ENCODE measurements around the gene DNAJB12.
"Not testable (repeated sequence)": the region's sequence is repeated elsewhere in the genome, so short reads cannot be mapped to it uniquely, and the experiment has no call there.

Gene DNAJB12

GRCh38 chr10:72297805-72298591 is 56.7 kb downstream of the DNAJB12 start:
- H3K18ac ChIP-seq (ENCODE audit: low read depth in 1 of 2, low read length in 2 of 2), result peak overlapping the region; percentile 99 to 100
- peak overlapping the region; percentile 99 for H2BK120ac ChIP-seq (ENCODE audit: low read depth, low read length)
- H3K4me1 ChIP-seq (ENCODE audit: control insufficient read depth, insufficient read depth, low read depth, low read length), result peaks cover 19% of the 10 kb centered on the region
- peak overlapping the region; percentile 98 to 100 for H3K4ac ChIP-seq (ENCODE audit: low read depth in 1 of 2, low read length in 2 of 2)
- H3K9ac ChIP-seq (ENCODE audit: low read length), result peak overlapping the region; percentile 97
- H2AFZ ChIP-seq (ENCODE audit: low read depth, low read length), result peak overlapping the region; percentile 19
- peak overlapping the region; percentile 76 for H3K4me2 ChIP-seq (ENCODE audit: low read length, poor library complexity, severe bottlenecking)
- H2BK12ac ChIP-seq (ENCODE audit: low read length in 2 of 2), result peak overlapping the region; percentile 100
- peak; percentile 99 for DNase-seq
- peak overlapping the region; percentile 100 for H4K91ac ChIP-seq (ENCODE audit: low read length)
- H3K9me3 ChIP-seq (ENCODE audit: control insufficient read depth, low read length), result no peaks in the 10 kb centered on the region
- peak overlapping the region in 1 of 2 experiments; percentile 96 for H3K14ac ChIP-seq (ENCODE audit: low read length in 2 of 2)
- WGBS, result 8% methylated on average over 54 of the region's 55 CpGs
- H3K4me3 ChIP-seq (ENCODE audit: insufficient read depth in 1 of 2, low read depth in 1 of 2, low read length in 2 of 2), result peak overlapping the region; percentile 72 to 88
- peak overlapping the region; percentile 100 for H2AK5ac ChIP-seq (ENCODE audit: low read length, severe bottlenecking)
- peak overlapping the region; percentile 100 for H4K8ac ChIP-seq (ENCODE audit: low read length)
- H3K79me1 ChIP-seq (replicated peaks; ENCODE audit: low read length, poor library complexity, severe bottlenecking), result peaks cover 1% of the 10 kb centered on the region
- peak overlapping the region in 1 of 2 experiments; percentile 20 for H3K23ac ChIP-seq (ENCODE audit: low read length in 2 of 2)
- peak overlapping the region; percentile 81 for H2BK5ac ChIP-seq (ENCODE audit: low read depth, low read length, poor library complexity, severe bottlenecking)
- H2BK15ac ChIP-seq (ENCODE audit: low read depth, poor library complexity, severe bottlenecking), result peak overlapping the region; percentile 100
- peak overlapping the region; percentile 63 for H3K27ac ChIP-seq (ENCODE audit: low read length, poor library complexity, severe bottlenecking)
- H3K36me3 ChIP-seq (ENCODE audit: control insufficient read depth in 1 of 2, insufficient read depth in 2 of 2, low read depth in 1 of 2, low read length in 2 of 2), result no peaks in the 10 kb centered on the region
- no peaks in the 10 kb centered on the region for H3K27me3 ChIP-seq (ENCODE audit: control insufficient read depth in 1 of 2, insufficient read depth in 1 of 2, low read length in 2 of 2)

- H3K23ac ChIP-seq (ENCODE audit: low read length in 2 of 2), result peak overlapping the region in 1 of 2 experiments; percentile 90
- peak overlapping the region; percentile 63 for H3K27ac ChIP-seq (ENCODE audit: low read length, poor library complexity, severe bottlenecking)
- H4K91ac ChIP-seq (ENCODE audit: low read length), result peak overlapping the region; percentile 97
- peak overlapping the region; percentile 72 to 88 for H3K4me3 ChIP-seq (ENCODE audit: insufficient read depth in 1 of 2, low read depth in 1 of 2, low read length in 2 of 2)
- peak overlapping the region; percentile 76 for H3K4me2 ChIP-seq (ENCODE audit: low read length, poor library complexity, severe bottlenecking)
- H4K8ac ChIP-seq (ENCODE audit: low read length), result peak overlapping the region; percentile 96
- H3K36me3 ChIP-seq (ENCODE audit: control insufficient read depth in 1 of 2, insufficient read depth in 2 of 2, low read depth in 1 of 2, low read length in 2 of 2), result no peaks in the 10 kb centered on the region
- H3K27me3 ChIP-seq (ENCODE audit: control insufficient read depth in 1 of 2, insufficient read depth in 1 of 2, low read length in 2 of 2), result no peaks in the 10 kb centered on the region
- WGBS, result 9% methylated on average over 25 of the region's 30 CpGs
- peak overlapping the region; percentile 71 for H2AK5ac ChIP-seq (ENCODE audit: low read length, severe bottlenecking)
- H2BK15ac ChIP-seq (ENCODE audit: low read depth, poor library complexity, severe bottlenecking), result peak overlapping the region; percentile 87
- H3K14ac ChIP-seq (ENCODE audit: low read length in 2 of 2), result peak overlapping the region in 1 of 2 experiments; percentile 80
- peak overlapping the region; percentile 81 for H2BK5ac ChIP-seq (ENCODE audit: low read depth, low read length, poor library complexity, severe bottlenecking)
- peak overlapping the region; percentile 19 for H2AFZ ChIP-seq (ENCODE audit: low read depth, low read length)
- peak overlapping the region; percentile 69 to 79 for H2BK12ac ChIP-seq (ENCODE audit: low read length in 2 of 2)
- H3K9me3 ChIP-seq (ENCODE audit: control insufficient read depth, low read length), result no peaks in the 10 kb centered on the region
- H2BK120ac ChIP-seq (ENCODE audit: low read depth, low read length), result peak overlapping the region; percentile 77
- peaks cover 1% of the 10 kb centered on the region for H3K79me1 ChIP-seq (replicated peaks; ENCODE audit: low read length, poor library complexity, severe bottlenecking)
- H3K4ac ChIP-seq (ENCODE audit: low read depth in 1 of 2, low read length in 2 of 2), result peak overlapping the region; percentile 92 to 98
- H3K9ac ChIP-seq (ENCODE audit: low read length), result peak overlapping the region; percentile 97
- peaks cover 19% of the 10 kb centered on the region for H3K4me1 ChIP-seq (ENCODE audit: control insufficient read depth, insufficient read depth, low read depth, low read length)
- DNase-seq, result peak; percentile 94
- peak overlapping the region; percentile 98 to 99 for H3K18ac ChIP-seq (ENCODE audit: low read depth in 1 of 2, low read length in 2 of 2)
Measured at GRCh38 chr10:72297281-72297804, 57.4 kb downstream of the DNAJB12 start.

GRCh38 chr10:72296829-72297280 is 57.9 kb downstream of the DNAJB12 start:
- H3K27me3 ChIP-seq (ENCODE audit: control insufficient read depth in 1 of 2, insufficient read depth in 1 of 2, low read length in 2 of 2); H3K23ac ChIP-seq (ENCODE audit: low read length in 2 of 2); DNase-seq; H3K79me1 ChIP-seq (replicated peaks; ENCODE audit: low read length, poor library complexity, severe bottlenecking); H2BK5ac ChIP-seq (ENCODE audit: low read depth, low read length, poor library complexity, severe bottlenecking); H3K9me3 ChIP-seq (ENCODE audit: control insufficient read depth, low read length); H3K4me2 ChIP-seq (ENCODE audit: low read length, poor library complexity, severe bottlenecking); H3K36me3 ChIP-seq (ENCODE audit: control insufficient read depth in 1 of 2, insufficient read depth in 2 of 2, low read depth in 1 of 2, low read length in 2 of 2); H2AFZ ChIP-seq (ENCODE audit: low read depth, low read length): not testable (repeated sequence)
- Histone ChIP-seq H2BK15ac (ENCODE audit: low read depth, poor library complexity, severe bottlenecking) (peak overlapping the region; percentile 2), H2BK12ac (ENCODE audit: low read length in 2 of 2) (peak overlapping the region; percentile 59 to 69), H3K18ac (ENCODE audit: low read depth in 1 of 2, low read length in 2 of 2) (peak overlapping the region; percentile 98 to 99), H3K27ac (ENCODE audit: low read length, poor library complexity, severe bottlenecking) (peak overlapping the region; percentile 42), H4K8ac (ENCODE audit: low read length) (peak overlapping the region; percentile 96), H3K14ac (ENCODE audit: low read length in 2 of 2) (peak overlapping the region in 1 of 2 experiments; percentile 80), H3K4ac (ENCODE audit: low read depth in 1 of 2, low read length in 2 of 2) (peak overlapping the region in 1 of 2 experiments; percentile 98), H4K91ac (ENCODE audit: low read length) (peak overlapping the region; percentile 97), H3K9ac (ENCODE audit: low read length) (peak overlapping the region; percentile 97), H3K4me3 (ENCODE audit: insufficient read depth in 1 of 2, low read depth in 1 of 2, low read length in 2 of 2) (peak overlapping the region in 1 of 2 experiments; percentile 88), H2BK120ac (ENCODE audit: low read depth, low read length) (peak overlapping the region; percentile 77), H2AK5ac (ENCODE audit: low read length, severe bottlenecking) (peak overlapping the region; percentile 71), H3K4me1 (ENCODE audit: control insufficient read depth, insufficient read depth, low read depth, low read length) (peaks cover 19% of the 10 kb centered on the region)
- WGBS, result 89% methylated on average over 10 of the region's 19 CpGs

GRCh38 chr10:72295330-72295910 is 59.3 kb downstream of the DNAJB12 start:
- Histone ChIP-seq H2BK15ac (ENCODE audit: low read depth, poor library complexity, severe bottlenecking) (no peak overlapping the region), H3K4me2 (ENCODE audit: low read length, poor library complexity, severe bottlenecking) (no peak overlapping the region), H3K23ac (ENCODE audit: low read length in 2 of 2) (no peak overlapping the region), H3K27me3 (ENCODE audit: control insufficient read depth in 1 of 2, insufficient read depth in 1 of 2, low read length in 2 of 2) (no peaks in the 10 kb centered on the region), H2BK120ac (ENCODE audit: low read depth, low read length) (no peak overlapping the region), H2BK12ac (ENCODE audit: low read length in 2 of 2) (no peak overlapping the region), H3K36me3 (ENCODE audit: control insufficient read depth in 1 of 2, insufficient read depth in 2 of 2, low read depth in 1 of 2, low read length in 2 of 2) (no peaks in the 10 kb centered on the region), H3K4ac (ENCODE audit: low read depth in 1 of 2, low read length in 2 of 2) (peak overlapping the region in 1 of 2 experiments; percentile 7), H2AK5ac (ENCODE audit: low read length, severe bottlenecking) (no peak overlapping the region), H3K18ac (ENCODE audit: low read depth in 1 of 2, low read length in 2 of 2) (no peak overlapping the region), H3K9me3 (ENCODE audit: control insufficient read depth, low read length) (no peaks in the 10 kb centered on the region), H3K14ac (ENCODE audit: low read length in 2 of 2) (no peak overlapping the region), H3K4me1 (ENCODE audit: control insufficient read depth, insufficient read depth, low read depth, low read length) (peaks cover 19% of the 10 kb centered on the region), H3K9ac (ENCODE audit: low read length) (no peak overlapping the region), H3K4me3 (ENCODE audit: insufficient read depth in 1 of 2, low read depth in 1 of 2, low read length in 2 of 2) (no peak overlapping the region), H2BK5ac (ENCODE audit: low read depth, low read length, poor library complexity, severe bottlenecking) (no peak overlapping the region), H3K79me1 (replicated peaks; ENCODE audit: low read length, poor library complexity, severe bottlenecking) (peaks cover 1% of the 10 kb centered on the region), H2AFZ (ENCODE audit: low read depth, low read length) (no peak overlapping the region), H3K27ac (ENCODE audit: low read length, poor library complexity, severe bottlenecking) (no peak overlapping the region), H4K8ac (ENCODE audit: low read length) (no peak overlapping the region), H4K91ac (ENCODE audit: low read length) (no peak overlapping the region)
- no peak for DNase-seq
- 96% methylated on average over 6 of the region's 8 CpGs for WGBS
